ENCODE results near the gene EIF4H. TPM values are rescaled to one million over a fixed set of nuclear protein-coding genes. Genes with fewer than 3 reads are reported as not detected.

The EIF4H gene
- polyA plus RNA-seq, 2 of the 4 experiments (the other 2 are of a cell fraction) = 361 to 364 TPM

- TF ChIP-seq MAX (IDR thresholded peaks at IDR 0.05) = peak; percentile 96
- TF ChIP-seq RFX5 (IDR thresholded peaks at IDR 0.05) = no peak
- 0 out of 2 replicates have a peak, but pooled peaks have one; percentile 39 for TF ChIP-seq HOXB13 (CRISPR knock-in tag; IDR thresholded peaks at IDR 0.05; ENCODE audit: low read depth)
- TF ChIP-seq FOSL2 (IDR thresholded peaks at IDR 0.05) = no peak
- peak; percentile 9; the same call in 1 of the 2 replicates for TF ChIP-seq FOSL2 (CRISPR knock-in tag; IDR thresholded peaks at IDR 0.05)
- TF ChIP-seq E2F6 (IDR thresholded peaks at IDR 0.05; ENCODE audit: borderline replicate concordance, low read depth) = peak; percentile 69
- TF ChIP-seq TFCP2L1 (CRISPR knock-in tag; IDR thresholded peaks at IDR 0.05) = no peak
- TF ChIP-seq MYC (IDR thresholded peaks at IDR 0.05; ENCODE audit: borderline replicate concordance, low read length) = peak; percentile 97
- no peak for TF ChIP-seq MAZ (IDR thresholded peaks at IDR 0.05; ENCODE audit: borderline replicate concordance, low read depth, low read length)
Measured at GRCh38 chr7:74173866-74174605, at the start of gene EIF4H (continued).

GRCh38 chr7:74126220-74126880 is 47.8 kb upstream of the EIF4H start:
- TF ChIP-seq TP53 (CRISPR knock-in tag; IDR thresholded peaks at IDR 0.05) = no peak
- TF ChIP-seq PHF8 (IDR thresholded peaks at IDR 0.05; ENCODE audit: borderline replicate concordance, low read depth) = no peak
- no peak for TF ChIP-seq ELK1 (IDR thresholded peaks at IDR 0.05; ENCODE audit: low read depth, low read length)
- TF ChIP-seq NFE2L2 (conservative IDR thresholded peaks at IDR 0.05; ENCODE audit: low read length) = no peak
- no peak for TF ChIP-seq ZFP36 (IDR thresholded peaks at IDR 0.05; ENCODE audit: borderline replicate concordance, partially characterized antibody)
- TF ChIP-seq RCOR1 (IDR thresholded peaks at IDR 0.05; ENCODE audit: low read depth, low read length) = no peak
- no peak for TF ChIP-seq BHLHE40 (IDR thresholded peaks at IDR 0.05; ENCODE audit: low read depth, low read length)
- no peak for TF ChIP-seq MYC (IDR thresholded peaks at IDR 0.05; ENCODE audit: borderline replicate concordance, low read length)
- TF ChIP-seq JUNB (IDR thresholded peaks at IDR 0.05) = no peak
- no peak for TF ChIP-seq HOXB13 (CRISPR knock-in tag; IDR thresholded peaks at IDR 0.05; ENCODE audit: low read depth)
- TF ChIP-seq RFX5 (IDR thresholded peaks at IDR 0.05) = no peak
- TF ChIP-seq USF2 (IDR thresholded peaks at IDR 0.05) = no peak
- no peak for TF ChIP-seq HMGXB4 (CRISPR knock-in tag; IDR thresholded peaks at IDR 0.05; ENCODE audit: borderline replicate concordance)
- no peak for TF ChIP-seq ESRRA (IDR thresholded peaks at IDR 0.05; ENCODE audit: borderline replicate concordance, low read length)
- ChIA-PET POLR2A (no interaction called here), CTCF (no interaction called here)
- H3K9me3 ChIP-seq = no peaks in the 10 kb centered on the region
- no peak overlapping the region for H3K27ac ChIP-seq
- DNase-seq (ENCODE audit: low read depth in 1 of 2, low spot score in 1 of 2) = no peak
- H3K4me3 ChIP-seq = no peak overlapping the region
- FAIRE-seq = no peak
- H3K4me2 ChIP-seq = no peak overlapping the region
- no peak for ATAC-seq
- no peaks in the 10 kb centered on the region for H3K4me1 ChIP-seq
- WGBS (ENCODE audit: missing lambda C conversion rate) = 61% methylated on average over 12 of the region's 12 CpGs
